Measurements from ENCODE around the gene NOL4L. TPM values are rescaled to one million over a fixed set of nuclear protein-coding genes. Genes with fewer than 3 reads are reported as not detected.

Gene NOL4L
- total RNA-seq, 1 experiment from 2014 or later, result 31.7 TPM

- H3K4me2 ChIP-seq (ENCODE audit: insufficient read depth, insufficient read length, low read length), result no peak overlapping the region
- no peak overlapping the region for H2AK5ac ChIP-seq (ENCODE audit: insufficient read length, low read length)
- no peak overlapping the region for H3K18ac ChIP-seq (ENCODE audit: insufficient read length, low read depth, low read length)
- no peak overlapping the region for H3K27ac Mint-ChIP-seq
- no peak overlapping the region for H2BK120ac ChIP-seq (ENCODE audit: low read depth, low read length, poor library complexity, severe bottlenecking)
- H3K9me3 Mint-ChIP-seq, result no peaks in the 10 kb centered on the region
- no peaks in the 10 kb centered on the region for H3K79me1 ChIP-seq (ENCODE audit: insufficient read depth, low read depth, low read length, poor library complexity, severe bottlenecking)
- H3K56ac ChIP-seq (ENCODE audit: insufficient read length, low read depth, low read length), result no peak overlapping the region
- no peak overlapping the region for H3K9ac ChIP-seq (ENCODE audit: extremely low read depth, insufficient read length, low read length)
- H3K4ac ChIP-seq (ENCODE audit: low read depth, low read length), result no peak overlapping the region
- no peaks in the 10 kb centered on the region for H3K79me2 ChIP-seq (ENCODE audit: insufficient read depth, low read length)
- no peak overlapping the region for H2BK20ac ChIP-seq (ENCODE audit: low read depth, low read length, poor library complexity, severe bottlenecking)
- no peaks in the 10 kb centered on the region for H3K27me3 ChIP-seq (ENCODE audit: insufficient read depth, low read length)
- no peak overlapping the region for H4K91ac ChIP-seq (ENCODE audit: insufficient read length, low read depth, low read length)
- no peak for TF ChIP-seq CTCF (conservative IDR thresholded peaks at IDR 0.05)
- H3K36me3 Mint-ChIP-seq (ENCODE audit: insufficient read depth in 1 of 3, low read depth in 3 of 3), result peaks cover 10 to 48% (median 33%) of the 10 kb centered on the region in 3 experiments; a peak in 5 of 7 replicates
- no peak overlapping the region for H4K5ac ChIP-seq (ENCODE audit: insufficient read length, low read depth, low read length)
- no peaks in the 10 kb centered on the region for H4K20me1 ChIP-seq (ENCODE audit: control insufficient read depth, insufficient read depth, insufficient read length)
- no peak overlapping the region for H4K8ac ChIP-seq (replicated peaks; ENCODE audit: insufficient read length, low read depth, low read length)
- H3K27ac ChIP-seq (ENCODE audit: insufficient read length, low read depth, low read length), result no peak overlapping the region
- no peak overlapping the region for H3K23ac ChIP-seq (ENCODE audit: insufficient read length, low read depth, low read length)
- no CpG with 5 or more reads among the region's 12 CpGs for WGBS (ENCODE audit: extremely low coverage, insufficient read length, low lambda C conversion rate)
- no peak overlapping the region for H2BK12ac ChIP-seq (ENCODE audit: insufficient read length, low read depth, low read length)
- no peak overlapping the region for H2AFZ ChIP-seq (ENCODE audit: low read length)
- no peaks in the 10 kb centered on the region for H3K23me2 ChIP-seq (ENCODE audit: insufficient read length, low read depth, low read length, poor library complexity, severe bottlenecking)
- H3K4me1 ChIP-seq (ENCODE audit: insufficient read depth, low read length), result no peaks in the 10 kb centered on the region
- no peaks in the 10 kb centered on the region for H3K27me3 Mint-ChIP-seq (ENCODE audit: low read depth)
- no peak overlapping the region for H3K14ac ChIP-seq (ENCODE audit: insufficient read depth, low read length)
- H2BK15ac ChIP-seq (ENCODE audit: low read depth, low read length), result no peak overlapping the region
- H2BK5ac ChIP-seq (ENCODE audit: insufficient read length, low read length), result no peak overlapping the region
- H3K9me3 ChIP-seq (ENCODE audit: control insufficient read depth, low read depth, low read length), result no peaks in the 10 kb centered on the region
- H3T11ph ChIP-seq (ENCODE audit: low read length), result no peak overlapping the region
- no peak for DNase-seq
- H3K4me3 Mint-ChIP-seq, result no peak overlapping the region
- peaks cover 0 to 3% of the 10 kb centered on the region in 2 experiments; a peak in 1 of 4 replicates for H3K4me1 Mint-ChIP-seq
Observed at GRCh38 chr20:32435449-32436107, 149.6 kb downstream of the NOL4L start.
